ENCODE data around the gene SLC5A5.

Gene SLC5A5

GRCh38 chr19:17834350-17835181 is 37.2 kb upstream of the SLC5A5 start:
- no peak for TF ChIP-seq CTCF (IDR thresholded peaks at IDR 0.05)

- no peak for TF ChIP-seq CTCF (IDR thresholded peaks at IDR 0.05)
Measured at GRCh38 chr19:17835182-17836006, 36.4 kb upstream of the SLC5A5 start.

GRCh38 chr19:17836530-17836929 is 35.2 kb upstream of the SLC5A5 start:
- TF ChIP-seq CTCF (IDR thresholded peaks at IDR 0.05) = no peak

GRCh38 chr19:17837972-17838371 is 33.8 kb upstream of the SLC5A5 start:
- TF ChIP-seq CTCF (IDR thresholded peaks at IDR 0.05) = no peak

GRCh38 chr19:17840019-17840418 is 31.7 kb upstream of the SLC5A5 start:
- TF ChIP-seq CTCF (IDR thresholded peaks at IDR 0.05) = no peak

GRCh38 chr19:17841371-17841809 is 30.4 kb upstream of the SLC5A5 start:
- no peak for TF ChIP-seq CTCF (IDR thresholded peaks at IDR 0.05)

- TF ChIP-seq CTCF (IDR thresholded peaks at IDR 0.05) = no peak
Measured at GRCh38 chr19:17841810-17842662, 29.7 kb upstream of the SLC5A5 start.
